GM20431 (cell line): ENCODE measurements around the gene STK10.

Source experiments
- in situ Hi-C: fragments of 300-500 bp; cut with MseI, MboI; formaldehyde crosslinking; loops from one replicate; pipeline ENCODE4 v1.15.0; 2020; ENCODE audit warnings: low sequenced_read_pairs; ENCODE audit not compliant: unreplicated experiment

STK10 gene

DNA sequence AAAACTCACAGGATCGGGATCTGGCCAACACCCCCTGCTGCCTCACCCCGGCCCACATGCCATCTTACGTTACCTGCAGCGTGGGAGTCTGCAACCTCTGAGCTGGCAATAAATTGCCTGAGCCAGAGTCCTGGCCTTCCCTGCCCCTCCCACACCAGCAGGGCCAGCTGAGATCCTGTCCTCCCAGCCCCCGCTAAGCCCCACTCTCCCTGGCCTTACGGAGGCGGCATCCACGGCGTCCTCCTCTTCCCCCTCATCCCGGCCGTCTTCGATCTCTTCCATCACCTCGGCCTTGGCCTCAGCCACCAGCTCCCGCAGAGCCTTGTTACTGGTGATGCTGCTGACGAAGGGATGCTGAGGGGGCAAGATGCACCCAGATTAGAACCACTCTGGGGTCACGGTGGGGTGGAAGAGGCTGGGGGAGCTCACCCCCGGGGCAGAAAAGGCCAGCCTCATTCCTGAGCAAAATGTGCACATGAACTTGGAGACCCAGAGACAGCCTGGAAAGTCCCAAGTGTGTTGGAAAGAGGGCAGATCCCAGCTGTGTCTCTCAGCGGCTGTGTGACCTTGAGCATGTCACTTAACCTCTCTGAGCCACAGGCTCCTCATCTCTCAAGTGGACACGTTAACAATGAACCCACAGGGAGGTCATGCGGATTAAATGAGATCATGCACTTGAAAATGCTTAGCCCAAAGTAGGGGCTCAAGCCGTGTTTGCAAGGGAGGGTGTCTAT lies 91.7 kb downstream of the STK10 start:
- in situ Hi-C loops, result no loop called here

DNA sequence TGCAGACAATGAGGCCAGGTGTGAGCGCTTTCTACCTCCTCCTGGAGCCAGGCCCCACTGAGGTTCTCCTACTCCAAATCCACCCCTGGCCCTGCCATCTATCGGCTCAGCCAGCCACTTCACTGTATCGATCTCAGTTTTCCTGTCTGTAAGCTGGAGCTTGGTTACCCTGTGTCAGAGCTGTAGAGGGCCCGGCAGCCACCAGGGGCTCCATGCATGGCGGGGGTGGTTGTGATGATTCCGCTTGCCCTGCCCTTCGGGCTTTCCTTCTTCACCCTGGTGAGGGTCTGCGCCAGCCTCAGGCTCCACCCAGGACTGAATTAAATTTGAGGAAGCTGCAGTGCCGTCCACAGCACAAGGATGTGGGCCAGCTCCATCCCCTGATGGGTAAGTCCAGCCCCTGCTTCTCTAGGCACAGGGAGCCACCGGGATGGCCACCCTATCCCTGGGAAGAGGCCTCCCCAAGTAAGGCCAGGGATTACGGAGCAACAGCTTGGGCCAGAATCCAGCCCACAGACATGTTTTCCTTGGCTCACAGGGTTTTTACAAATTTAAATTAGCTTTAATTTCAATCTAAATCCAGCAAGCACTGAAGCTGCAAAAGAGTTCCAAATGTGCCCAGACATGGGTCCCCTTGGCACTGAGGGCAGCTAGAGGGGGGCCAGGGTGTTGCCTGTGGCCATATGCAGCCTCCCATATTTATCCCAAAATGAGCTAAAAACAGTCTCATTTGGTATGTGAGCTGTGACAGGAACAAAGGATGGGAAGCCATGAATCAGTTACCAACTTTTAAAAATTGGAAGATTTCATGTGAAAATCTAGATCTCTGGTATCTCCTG lies 92.4 kb downstream of the STK10 start:
- in situ Hi-C loops, result no loop called here

DNA sequence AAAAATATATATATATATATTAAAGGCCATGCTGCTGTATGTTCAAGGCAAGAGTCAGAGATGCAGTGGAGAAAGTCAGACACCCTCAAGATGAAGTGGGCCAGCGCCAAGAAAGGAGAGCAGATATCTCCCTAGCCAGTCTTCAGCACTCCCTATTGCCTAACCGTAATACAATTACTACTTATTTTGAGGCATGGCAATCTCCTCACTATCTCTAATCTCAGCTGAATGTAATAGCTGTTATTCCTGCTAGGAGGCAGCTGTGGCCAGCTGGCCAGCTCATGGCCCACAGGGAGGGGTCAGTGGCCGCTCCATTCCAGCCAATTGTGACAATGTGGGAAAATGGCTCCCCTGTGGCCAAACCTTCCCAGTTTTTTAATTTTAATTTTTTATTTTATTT lies 94.1 kb downstream of the STK10 start:
- in situ Hi-C loops, result no loop called here

GRCh38 chr5:172093559-172093958 lies 94.5 kb downstream of the STK10 start:
- in situ Hi-C loops, result no loop called here

- in situ Hi-C loops, result no loop called here
Measured at GRCh38 chr5:172091956-172092732, 95.9 kb downstream of the STK10 start.

- in situ Hi-C loops, result no loop called here
Measured at GRCh38 chr5:172090976-172091547, 97.0 kb downstream of the STK10 start.

DNA sequence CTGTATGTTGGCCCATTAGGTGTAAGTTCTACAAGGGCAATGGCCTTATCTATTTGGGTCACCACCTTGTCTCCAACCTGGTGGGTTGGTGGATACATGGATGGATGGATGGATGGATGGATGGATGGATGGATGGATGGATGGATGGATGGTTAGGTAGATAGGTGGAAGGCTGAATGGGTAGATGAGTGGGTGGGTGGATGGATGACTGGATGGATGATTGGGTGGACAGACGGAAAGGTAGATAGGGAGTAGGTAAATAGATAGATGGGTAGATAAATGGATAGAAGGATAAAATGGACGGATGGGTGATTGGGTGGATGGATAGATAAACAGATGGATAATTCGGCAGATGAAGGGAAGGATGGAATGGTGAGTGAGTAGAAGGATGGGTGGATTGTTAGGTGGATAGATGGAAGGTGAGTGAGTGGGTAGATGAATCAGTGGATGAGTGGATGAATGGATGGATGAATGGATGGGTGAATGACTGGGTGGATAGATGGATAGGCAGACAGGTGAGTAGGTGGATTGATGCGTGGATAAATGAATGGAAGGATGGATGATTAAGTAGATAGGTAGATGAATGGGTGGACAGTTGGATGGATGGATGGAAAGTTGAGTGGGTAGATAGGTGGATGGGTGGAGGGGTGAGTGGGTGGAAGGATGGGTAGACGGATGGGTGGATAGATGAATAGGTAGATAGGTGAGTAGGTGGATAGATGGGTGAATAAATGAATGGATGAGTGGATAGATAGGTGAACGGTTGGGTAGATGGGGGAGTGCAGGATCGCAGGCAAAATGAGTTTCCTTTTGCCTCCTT lies 98.5 kb downstream of the STK10 start:
- in situ Hi-C loops, result no loop called here

DNA sequence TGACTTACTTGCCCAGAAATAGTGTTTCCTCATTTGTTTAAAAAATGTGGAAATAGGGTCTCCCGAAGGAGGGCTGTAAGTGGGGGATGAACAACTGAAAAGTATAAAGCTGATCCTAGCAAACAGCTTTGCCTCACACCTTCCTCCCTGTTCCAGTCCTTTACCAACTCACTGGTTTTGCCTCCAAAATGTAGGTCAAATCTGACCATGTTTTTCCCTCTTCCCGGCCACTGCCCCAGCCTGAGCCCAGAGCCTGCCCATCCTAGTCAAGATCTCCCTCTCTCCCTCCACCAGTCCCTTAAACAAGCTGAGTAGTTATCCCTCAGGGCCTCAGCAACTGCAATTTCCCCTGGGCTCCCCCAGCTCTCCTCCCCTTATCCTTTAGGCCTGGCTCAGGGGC lies 99.2 kb downstream of the STK10 start:
- in situ Hi-C loops, result no loop called here

DNA sequence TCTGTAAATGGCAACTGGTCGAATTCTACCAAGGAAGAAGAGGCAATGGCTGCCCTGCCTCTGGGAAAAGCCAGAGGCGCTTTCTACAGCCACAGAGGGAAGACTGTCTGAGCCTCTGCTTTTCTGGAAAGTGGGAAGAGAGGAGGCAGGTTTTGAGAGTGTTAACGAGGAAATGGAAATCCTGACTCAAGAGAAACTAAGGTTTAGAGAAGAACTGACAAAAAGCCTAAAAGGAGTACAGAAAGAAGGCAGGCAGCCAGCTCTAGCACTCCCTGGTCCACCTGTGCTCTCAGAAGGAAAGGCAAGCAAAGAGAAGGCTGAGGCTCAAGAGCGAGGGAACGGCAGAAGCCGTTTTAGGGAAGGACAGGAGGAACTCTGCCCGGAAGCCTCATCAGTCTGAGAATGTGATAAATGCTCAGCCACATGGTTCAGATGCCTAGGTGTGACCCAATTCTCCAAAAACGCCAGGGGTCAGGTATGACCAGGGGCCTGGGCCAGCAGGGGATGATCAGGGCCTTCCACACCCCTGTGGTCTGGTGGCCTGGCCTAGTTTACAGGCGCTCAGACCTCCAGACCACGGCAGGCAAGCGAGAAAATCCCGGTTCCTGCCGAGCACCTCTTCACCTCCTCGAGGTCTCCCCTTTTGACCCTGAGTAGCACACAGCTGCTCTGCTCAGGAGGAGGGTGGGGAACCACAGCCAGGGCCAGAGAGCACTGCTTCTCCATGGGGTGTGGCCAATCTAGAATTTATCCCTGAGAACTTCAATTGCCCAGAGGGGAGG lies 101.6 kb downstream of the STK10 start:
- in situ Hi-C loops, result no loop called here

DNA sequence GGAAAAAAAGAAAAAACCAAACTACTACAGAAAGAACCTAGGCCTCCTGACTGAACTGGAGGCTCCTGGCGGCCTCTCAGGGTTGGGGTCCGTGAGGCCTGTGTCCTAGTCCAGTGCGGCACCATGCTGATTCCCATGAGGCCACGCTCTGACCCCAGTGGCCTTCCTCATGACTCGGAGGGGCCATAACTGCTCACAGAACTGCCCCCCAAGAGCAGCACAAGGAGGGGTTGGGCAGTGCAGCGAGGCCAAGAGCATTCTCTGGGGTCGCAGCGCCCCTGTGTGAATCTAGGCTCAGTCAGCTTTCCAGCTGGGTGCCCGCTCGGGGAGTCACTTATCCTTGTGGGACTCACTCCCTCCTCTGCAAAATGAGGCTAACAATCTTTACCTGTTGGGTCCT lies 102.3 kb downstream of the STK10 start:
- in situ Hi-C loops, result no loop called here

- in situ Hi-C loops, result no loop called here
Measured at GRCh38 chr5:172082180-172082579, 105.8 kb downstream of the STK10 start.

GRCh38 chr5:172079876-172080275 lies 108.1 kb downstream of the STK10 start:
- in situ Hi-C loops, result no loop called here

GRCh38 chr5:172078726-172079345 lies 109.2 kb downstream of the STK10 start:
- in situ Hi-C loops, result no loop called here

DNA sequence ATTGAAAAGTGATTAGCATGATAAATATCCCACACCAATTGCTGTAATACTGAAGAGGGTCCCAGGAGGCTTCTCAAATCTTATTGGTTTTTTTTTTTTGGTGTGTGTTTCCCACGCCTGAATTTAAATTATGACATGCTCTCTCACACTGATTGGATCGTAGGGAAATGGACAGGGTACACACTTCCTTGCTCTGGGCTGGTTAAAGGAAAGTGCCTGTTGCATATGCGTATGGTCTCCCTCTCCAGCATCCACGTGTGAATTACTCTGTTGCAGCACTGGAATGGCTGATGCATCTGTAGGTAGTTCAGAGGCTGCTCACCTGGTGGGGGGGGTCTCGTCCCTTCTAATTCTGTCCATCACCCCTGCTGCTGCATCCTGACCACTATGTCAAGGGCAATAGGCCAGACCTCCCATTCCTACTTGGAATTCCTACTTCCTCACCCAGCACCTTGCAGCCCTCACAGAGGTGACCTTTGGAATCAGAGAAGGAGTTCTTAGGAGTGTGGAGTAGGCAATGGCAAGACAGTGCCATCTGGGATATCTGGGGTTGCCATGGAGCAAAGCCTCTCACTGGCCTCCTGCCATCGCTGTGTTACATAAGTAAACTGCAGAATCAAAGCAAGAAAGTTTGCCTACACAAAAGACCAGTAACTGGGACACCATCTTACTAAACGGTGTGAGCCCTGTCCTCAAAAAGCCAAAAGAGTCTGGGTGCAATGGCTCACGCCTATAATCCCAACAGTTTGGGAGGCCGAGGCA lies 110.2 kb downstream of the STK10 start:
- in situ Hi-C loops, result no loop called here

GRCh38 chr5:172076761-172077244 lies 111.2 kb downstream of the STK10 start:
- in situ Hi-C loops, result no loop called here

- in situ Hi-C loops, result no loop called here
Measured at GRCh38 chr5:172075656-172076055, 112.4 kb downstream of the STK10 start.

GRCh38 chr5:172074896-172075295 lies 113.1 kb downstream of the STK10 start:
- in situ Hi-C loops, result no loop called here
